Measurements from ENCODE around the gene TBL1XR1. TPM values are rescaled to one million over a fixed set of nuclear protein-coding genes. Genes with fewer than 3 reads are reported as not detected.
"Not testable (repeated sequence)": the region's sequence is repeated elsewhere in the genome, so short reads cannot be mapped to it uniquely, and the experiment has no call there.

TBL1XR1 gene
- total RNA-seq, 1 experiment from 2014 or later = 87.3 TPM

DNA sequence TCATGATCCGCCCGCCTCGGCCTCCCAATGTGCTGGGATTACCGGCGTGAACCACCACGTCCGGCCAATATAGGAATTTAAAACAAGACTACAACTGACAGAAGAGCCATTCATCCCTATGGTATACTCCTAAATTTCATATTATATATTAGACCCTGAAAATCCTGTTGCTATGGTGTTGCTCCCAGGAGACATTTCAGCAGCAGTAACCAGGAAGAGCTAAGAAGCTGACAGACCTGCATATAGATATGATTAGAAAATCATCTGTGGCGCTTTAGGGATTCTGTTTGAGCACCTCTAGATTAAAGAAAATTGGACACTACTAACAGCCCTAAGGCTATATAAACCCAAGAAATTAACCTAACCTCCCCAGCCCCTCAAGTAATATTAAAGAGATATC is 38.8 kb downstream of the TBL1XR1 start:
- DNase-seq (ENCODE audit: low read depth, low spot score) = no peak
- in situ Hi-C loops (cut with HindIII; ENCODE audit: low pct_unique_long_range_greater_than_20kb, low sequenced_read_pairs) = no loop called here

DNA sequence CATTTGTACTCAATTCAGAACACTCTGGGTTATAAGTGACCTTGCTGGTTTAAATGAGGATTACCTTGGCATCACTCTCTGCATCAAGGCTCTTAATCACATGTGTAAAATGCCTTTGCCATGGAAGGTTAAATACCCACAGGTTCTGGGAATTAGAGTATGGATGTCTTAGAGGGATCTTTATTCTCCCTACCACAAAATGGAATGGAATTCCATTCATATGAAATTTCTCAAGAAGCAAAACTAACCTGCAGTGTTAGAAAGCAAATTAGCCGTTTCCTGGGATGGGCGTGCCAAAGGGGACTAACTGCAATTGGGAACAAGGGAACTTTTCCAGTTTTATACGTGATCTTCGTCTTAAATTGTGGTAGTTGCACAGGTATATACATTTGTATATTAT is 39.8 kb downstream of the TBL1XR1 start:
- in situ Hi-C loops (cut with HindIII; ENCODE audit: low pct_unique_long_range_greater_than_20kb, low sequenced_read_pairs) = no loop called here
- no peak for DNase-seq (ENCODE audit: low read depth, low spot score)

DNA sequence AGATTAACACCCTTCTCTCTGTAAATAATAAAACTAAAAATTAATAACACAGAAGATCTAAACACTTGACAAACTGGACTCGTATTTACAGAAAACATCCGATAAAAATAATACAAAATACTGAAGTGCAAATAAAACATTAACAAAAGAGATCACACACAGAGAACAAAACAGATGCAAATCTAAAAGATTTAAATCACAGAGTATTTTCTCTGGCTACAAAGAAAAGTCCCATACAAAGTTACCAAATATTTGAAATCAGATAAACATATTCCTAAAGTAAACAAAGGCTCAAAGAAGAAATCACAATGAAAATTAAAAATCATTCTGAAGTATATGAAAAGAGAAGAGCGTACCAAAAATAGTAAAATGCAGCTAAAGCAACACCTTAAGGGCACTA is 42.5 kb downstream of the TBL1XR1 start:
- in situ Hi-C loops (cut with HindIII; ENCODE audit: low pct_unique_long_range_greater_than_20kb, low sequenced_read_pairs) = no loop called here
- DNase-seq (ENCODE audit: low read depth, low spot score) = no peak

DNA sequence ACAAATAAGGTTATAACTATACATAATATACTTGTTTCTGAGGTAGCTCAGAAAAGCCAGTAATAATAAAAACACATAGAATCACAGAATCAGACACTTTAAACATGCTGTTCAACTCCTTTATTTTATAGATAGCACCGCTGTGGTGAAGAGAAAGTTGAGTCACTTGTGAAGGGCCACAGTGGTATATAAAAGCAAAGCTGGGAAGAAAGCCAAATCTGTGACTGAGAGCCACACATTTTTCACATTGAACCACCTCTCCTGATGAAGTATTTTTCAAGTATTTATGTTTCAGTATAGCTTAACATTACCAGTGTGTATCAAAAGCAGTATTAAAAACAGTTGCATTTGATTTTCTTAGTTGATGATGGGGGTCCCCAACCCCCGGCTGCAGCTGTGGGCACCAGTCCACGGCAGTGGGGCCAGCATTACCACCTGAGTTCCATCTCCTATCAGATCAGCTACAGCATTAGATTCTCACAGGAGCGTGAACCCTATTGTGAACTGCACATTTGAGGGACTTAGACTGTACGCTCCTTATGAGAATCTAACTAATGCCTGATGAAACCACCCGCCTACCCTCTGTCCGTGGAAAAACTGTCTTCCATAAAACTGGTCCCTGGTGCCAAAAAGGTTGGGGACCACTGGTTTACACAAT is 46.2 kb downstream of the TBL1XR1 start:
- in situ Hi-C loops (cut with HindIII; ENCODE audit: low pct_unique_long_range_greater_than_20kb, low sequenced_read_pairs) = no loop called here
- no peak for DNase-seq (ENCODE audit: low read depth, low spot score)

DNA sequence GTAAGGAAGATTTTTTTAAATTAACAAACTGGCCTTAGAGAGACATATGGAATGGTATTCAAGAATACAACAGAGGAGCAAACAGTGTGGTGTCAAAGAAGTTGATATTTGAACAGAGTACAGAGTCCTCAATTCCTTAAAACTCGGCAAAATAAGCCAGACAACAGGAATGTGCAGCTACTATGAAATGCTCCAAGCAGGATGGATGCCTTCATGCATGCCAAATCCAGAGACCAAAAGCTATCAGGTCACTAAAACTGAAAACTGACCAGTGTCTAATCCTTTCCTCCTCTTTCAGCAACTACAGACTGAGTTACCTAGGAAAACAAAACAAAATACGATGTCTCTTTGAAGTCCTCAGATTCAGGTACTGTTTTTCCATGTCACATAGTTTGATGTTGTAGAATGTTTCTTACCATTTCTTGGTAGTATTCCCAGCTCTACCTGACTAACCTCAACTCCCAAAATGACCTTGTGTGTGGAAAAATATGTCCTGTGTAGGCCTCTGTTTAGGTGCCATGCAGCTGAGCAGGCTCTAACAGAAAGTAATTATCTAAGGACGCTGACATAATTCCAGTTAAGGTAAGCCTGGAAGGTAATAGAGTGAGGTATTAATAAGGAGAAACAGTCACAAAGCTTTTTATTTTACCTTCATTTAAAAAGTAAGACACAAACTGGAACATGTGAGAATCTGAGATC is 46.9 kb downstream of the TBL1XR1 start:
- no peak for DNase-seq (ENCODE audit: low read depth, low spot score)

DNA sequence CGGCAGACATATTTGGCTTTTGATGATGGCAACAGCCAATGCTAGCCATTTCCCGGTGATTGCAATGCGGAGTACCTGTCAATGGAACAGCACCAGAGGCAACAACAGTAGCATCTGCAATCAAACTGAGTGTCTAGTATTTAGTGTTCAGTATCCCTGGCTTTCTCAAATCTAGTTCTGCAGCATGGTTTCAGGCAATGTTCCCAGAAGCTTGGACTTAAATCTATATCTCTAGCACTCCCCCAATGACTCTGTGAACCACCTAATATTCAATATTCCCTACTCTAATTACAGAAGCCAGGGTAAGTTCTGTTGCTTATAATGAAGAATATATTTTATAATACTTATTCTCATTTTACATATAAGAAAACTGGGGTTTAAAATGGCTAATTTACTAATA is 48.2 kb downstream of the TBL1XR1 start:
- in situ Hi-C loops (cut with HindIII; ENCODE audit: low pct_unique_long_range_greater_than_20kb, low sequenced_read_pairs) = no loop called here
- DNase-seq (ENCODE audit: low read depth, low spot score) = no peak

More for the DNA sequence above, 46.9 kb downstream of the TBL1XR1 start:
- in situ Hi-C loops (cut with HindIII; ENCODE audit: low pct_unique_long_range_greater_than_20kb, low sequenced_read_pairs) = no loop called here

DNA sequence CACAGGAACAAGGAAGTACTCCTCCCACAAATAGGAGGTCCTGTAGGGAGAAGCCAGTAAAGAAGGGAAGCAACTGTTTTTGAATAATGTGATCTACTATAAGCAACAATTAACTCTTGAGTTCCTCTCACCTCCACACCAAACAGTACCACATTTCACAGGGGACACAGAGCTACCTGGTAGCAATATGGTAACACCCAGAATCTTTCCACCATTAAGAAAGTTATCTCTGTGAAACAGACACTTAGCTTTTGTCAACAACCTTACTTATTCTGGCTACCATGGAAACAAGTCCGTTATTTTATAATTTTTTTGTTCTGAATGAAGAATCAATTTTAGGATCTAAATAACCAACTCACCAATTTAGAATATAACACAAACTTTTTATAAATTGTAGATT is 49.5 kb downstream of the TBL1XR1 start:
- DNase-seq (ENCODE audit: low read depth, low spot score) = no peak
- in situ Hi-C loops (cut with HindIII; ENCODE audit: low pct_unique_long_range_greater_than_20kb, low sequenced_read_pairs) = no loop called here

DNA sequence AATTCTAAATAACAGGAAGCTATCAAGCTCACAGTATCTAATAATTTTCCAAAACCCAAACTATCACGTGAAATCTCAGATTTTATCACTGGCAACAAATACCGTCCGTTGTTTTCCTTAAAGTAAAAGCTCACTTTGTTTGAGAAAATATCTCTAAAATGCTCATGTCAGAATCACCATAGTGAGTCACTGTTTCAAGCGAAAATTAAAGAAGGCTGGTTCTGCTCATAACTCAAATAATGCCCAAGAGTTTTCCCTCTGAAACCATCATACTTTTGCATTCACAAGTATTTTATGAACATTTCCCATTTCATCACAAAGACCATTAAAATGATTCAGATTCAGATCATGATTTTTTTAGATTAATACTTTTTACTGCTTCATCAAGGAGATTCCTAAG is 50.6 kb downstream of the TBL1XR1 start:
- in situ Hi-C loops (cut with HindIII; ENCODE audit: low pct_unique_long_range_greater_than_20kb, low sequenced_read_pairs) = no loop called here
- DNase-seq (ENCODE audit: low read depth, low spot score) = no peak

DNA sequence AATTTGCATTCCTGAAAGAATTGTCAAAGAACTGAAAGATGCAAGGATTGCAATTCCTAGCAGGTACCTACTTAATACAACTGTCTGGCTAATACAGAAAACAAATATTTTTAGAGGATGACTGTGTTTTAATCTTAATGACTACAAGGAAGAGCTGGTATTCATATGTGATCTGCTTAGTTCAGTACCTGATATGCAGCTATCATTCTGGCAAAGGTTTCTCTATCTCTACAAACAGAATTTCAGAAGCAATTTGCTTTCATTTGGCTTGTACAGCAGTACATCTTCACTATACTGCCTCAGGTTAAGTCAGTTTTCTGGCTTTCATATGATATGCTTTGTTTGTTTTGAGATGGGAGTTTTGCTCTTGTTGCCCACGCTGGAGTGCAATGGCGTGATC is 51.3 kb downstream of the TBL1XR1 start:
- in situ Hi-C loops (cut with HindIII; ENCODE audit: low pct_unique_long_range_greater_than_20kb, low sequenced_read_pairs) = no loop called here
- no peak for DNase-seq (ENCODE audit: low read depth, low spot score)

DNA sequence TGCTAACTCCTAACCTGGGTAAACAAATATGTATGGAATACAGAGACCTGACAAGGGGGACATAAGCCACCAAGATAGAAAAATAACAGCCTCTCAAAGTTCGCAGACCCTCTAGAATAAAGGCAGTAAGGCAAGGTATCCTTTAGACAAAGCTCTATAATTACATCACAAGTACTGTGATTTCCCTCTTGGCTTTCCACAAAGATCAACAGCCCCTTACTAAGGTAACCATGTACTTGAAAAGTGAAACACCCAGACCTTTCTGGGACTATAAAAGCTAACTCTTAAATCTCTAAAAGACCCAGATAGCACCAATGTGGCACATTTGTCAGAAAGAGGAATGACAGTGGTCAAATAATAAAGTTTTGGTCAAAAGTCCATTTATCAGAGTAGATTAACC is 51.9 kb downstream of the TBL1XR1 start:
- in situ Hi-C loops (cut with HindIII; ENCODE audit: low pct_unique_long_range_greater_than_20kb, low sequenced_read_pairs) = no loop called here
- DNase-seq (ENCODE audit: low read depth, low spot score) = no peak

DNA sequence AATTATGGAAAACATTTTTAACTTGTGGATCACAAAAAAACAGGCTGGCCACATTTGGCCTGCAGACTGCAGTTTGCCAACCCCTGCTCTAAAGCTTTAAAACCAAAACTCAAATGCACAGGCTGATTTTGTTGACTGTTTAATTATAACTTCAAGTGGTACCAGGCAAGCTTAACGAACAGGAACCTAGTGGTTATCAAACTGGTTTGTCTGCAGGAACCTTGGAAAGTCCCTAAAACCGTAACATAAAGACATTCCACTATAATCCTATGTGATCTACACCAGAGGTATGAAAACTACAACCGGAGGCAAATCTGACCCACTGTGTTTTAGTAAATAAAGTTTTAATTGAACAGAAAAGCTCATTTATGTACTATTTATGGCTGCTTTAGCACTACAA is 52.4 kb downstream of the TBL1XR1 start:
- in situ Hi-C loops (cut with HindIII; ENCODE audit: low pct_unique_long_range_greater_than_20kb, low sequenced_read_pairs) = no loop called here

DNA sequence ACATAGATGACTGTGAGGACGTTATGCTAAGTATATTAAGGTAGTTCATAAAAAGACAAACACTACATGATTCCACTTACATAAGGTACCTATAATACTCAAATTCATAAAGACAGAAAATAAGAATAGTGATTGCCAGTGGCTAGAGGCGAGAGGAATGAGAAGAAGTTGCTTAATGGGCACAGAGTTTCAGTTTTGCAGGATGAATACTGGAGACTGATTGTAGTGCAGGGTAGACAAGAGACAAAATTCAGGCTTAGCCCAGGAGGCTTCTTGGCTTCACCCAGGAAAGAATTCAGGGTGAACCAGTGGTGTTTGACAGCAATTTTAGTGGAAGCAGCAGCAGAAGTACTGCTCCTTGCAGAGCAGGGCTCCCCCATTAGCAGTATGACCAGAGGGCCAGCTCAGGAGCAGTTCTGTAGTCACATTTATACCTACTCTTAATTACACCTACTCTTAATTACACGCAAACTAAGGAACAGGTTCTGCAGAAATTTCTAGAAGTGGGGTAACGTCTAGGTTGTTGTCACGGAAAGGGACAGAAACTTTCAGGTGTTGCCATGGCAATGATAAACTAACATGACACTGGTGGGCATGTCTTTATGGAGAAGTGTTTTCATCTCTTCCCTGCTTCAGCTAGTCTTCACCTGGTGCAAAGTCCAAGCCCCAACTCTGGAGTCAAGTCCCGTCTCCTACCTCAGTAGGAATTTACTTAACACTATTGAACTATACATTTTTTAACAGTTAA is 55.2 kb downstream of the TBL1XR1 start:
- DNase-seq (ENCODE audit: low read depth, low spot score) = peak; percentile 50
- in situ Hi-C loops (cut with HindIII; ENCODE audit: low pct_unique_long_range_greater_than_20kb, low sequenced_read_pairs) = no loop called here

More for the DNA sequence above, 52.4 kb downstream of the TBL1XR1 start:
- no peak for DNase-seq (ENCODE audit: low read depth, low spot score)

DNA sequence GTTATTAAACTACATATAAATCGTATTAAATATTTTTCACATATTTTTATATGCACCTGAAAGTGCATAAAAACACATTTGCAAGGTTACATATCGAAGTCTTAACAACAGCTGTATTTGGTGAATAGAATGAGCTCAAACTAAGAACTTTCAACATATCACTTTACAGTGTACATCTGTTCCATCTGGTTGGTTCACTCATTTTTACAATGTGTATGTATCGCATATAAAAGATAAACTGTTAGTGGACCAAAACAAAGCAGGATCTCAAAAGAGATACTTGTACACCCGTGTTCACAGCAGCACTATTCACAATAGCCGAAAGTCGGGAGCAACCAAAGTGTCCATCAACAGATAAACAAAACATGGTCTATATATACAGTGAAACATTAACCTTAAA is 55.8 kb downstream of the TBL1XR1 start:
- peak; percentile 49 for DNase-seq (ENCODE audit: low read depth, low spot score)
- in situ Hi-C loops (cut with HindIII; ENCODE audit: low pct_unique_long_range_greater_than_20kb, low sequenced_read_pairs) = no loop called here

DNA sequence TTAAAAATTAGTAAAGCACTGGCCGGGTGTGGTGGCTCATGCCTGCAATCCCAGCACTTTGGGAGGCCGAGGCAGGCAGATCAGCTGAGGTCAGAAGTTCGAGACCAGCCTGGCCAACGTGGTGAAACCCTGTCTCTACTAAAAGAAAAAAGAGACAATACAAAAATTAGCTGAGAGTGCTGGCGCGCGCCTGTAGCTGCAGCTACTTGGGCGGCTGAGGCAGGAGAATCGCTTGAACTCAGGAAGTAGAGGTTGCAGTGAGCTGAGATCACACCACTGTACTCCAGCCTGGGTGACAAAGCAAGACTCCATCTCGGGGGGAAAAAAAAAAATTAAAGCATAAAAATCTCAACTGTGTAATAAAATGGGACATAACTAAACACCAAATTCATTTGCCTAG is 58.1 kb downstream of the TBL1XR1 start:
- DNase-seq (ENCODE audit: low read depth, low spot score); in situ Hi-C loops (cut with HindIII; ENCODE audit: low pct_unique_long_range_greater_than_20kb, low sequenced_read_pairs): not testable (repeated sequence)

DNA sequence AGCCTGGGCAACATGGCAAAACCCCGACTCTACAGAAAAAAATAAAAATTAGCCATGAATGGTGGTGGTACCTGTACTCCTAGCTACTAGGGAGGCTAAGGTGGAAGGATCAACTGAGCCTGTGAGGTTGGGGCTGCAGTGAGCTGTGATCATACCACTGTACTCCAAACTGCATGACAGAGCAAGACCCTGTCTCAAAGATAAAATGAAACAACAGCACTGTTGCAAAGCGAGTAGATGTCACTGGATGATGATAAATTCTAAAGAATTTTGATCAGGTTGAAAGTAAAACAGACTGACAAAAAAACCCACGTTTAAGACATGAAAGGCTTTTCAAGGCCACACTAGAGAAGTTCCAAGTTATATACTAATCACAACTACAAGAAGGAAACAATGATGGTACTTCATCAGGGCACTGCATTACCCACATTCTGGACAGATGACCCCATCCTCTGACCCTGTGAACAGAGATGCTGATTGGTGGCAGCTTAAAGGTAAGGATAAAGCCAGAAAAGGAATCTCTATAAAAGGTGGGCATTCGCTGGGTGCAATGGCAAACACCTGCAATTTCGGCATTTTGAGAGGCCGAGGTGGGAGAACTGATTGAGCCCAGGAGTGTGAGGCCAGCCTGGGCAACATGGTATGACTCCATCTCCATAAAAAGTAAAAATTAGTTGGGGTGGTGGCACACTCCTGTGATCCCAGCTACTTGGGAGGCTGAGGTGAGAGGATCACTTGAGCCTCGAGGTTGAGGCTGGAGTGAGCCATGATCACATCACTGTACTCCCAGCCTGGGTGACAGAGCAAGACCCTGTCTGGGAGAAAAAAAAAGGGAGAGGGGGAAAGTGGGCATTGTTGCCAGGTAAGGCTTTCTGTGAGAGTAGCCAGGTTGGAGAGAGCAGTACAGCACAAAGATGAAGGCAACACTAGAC is 59.2 kb downstream of the TBL1XR1 start:
- no peak for DNase-seq (ENCODE audit: low read depth, low spot score)
- in situ Hi-C loops (cut with HindIII; ENCODE audit: low pct_unique_long_range_greater_than_20kb, low sequenced_read_pairs) = no loop called here

DNA sequence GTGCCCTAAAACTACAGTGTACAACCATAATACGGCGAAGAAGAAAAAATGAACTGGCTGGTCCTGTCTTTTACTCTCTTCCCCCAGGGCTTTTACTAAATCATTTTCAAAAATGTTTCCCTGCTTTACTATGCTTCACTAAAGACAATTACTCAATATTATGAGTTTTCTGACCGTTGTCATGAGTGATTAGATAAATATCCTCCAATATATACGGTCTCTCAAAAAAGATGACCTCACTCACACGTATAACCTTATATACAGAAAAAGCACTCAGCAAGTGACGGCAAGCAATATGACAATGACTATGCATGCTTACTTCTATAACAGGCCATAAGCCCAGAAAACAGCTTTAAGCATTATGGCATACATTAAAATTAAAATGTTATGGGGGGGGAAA is 60.5 kb downstream of the TBL1XR1 start:
- in situ Hi-C loops (cut with HindIII; ENCODE audit: low pct_unique_long_range_greater_than_20kb, low sequenced_read_pairs) = no loop called here

DNA sequence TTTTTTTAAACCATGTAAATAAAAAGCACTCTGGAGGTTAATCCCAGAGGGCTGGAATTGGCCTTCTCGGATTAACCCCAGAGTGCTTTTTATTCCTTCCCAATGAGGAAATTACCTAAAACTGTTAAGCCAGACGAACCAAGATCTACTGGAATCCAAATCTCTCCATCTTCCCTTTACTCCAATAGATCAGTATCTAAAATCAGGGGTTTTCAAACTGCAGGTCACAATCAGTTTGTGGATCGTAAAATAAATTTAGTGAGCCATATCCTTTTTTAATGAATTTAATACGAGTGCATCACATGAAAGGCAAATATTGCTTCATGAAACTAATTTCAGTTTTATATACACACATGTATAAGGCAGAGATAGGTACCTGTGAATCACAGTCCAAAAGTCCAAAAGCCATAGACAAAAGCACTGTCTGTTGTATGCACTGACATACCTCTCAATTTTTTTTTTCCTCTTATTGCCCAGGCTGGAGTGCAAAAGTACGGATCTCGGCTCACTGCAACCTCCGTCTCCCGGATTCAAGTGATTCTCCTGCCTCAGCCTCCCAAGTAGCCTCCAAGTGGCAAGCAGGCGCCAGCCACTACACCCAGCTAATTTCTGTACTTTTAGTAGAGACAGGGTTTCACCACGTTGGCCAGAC is 61.3 kb downstream of the TBL1XR1 start:
- no peak for DNase-seq (ENCODE audit: low read depth, low spot score)
- in situ Hi-C loops (cut with HindIII; ENCODE audit: low pct_unique_long_range_greater_than_20kb, low sequenced_read_pairs) = no loop called here

More for the DNA sequence above, 60.5 kb downstream of the TBL1XR1 start:
- no peak for DNase-seq (ENCODE audit: low read depth, low spot score)
